NCI-H2196 (cell line): Measurements from ENCODE around the gene IMMP2L.
"Not testable (repeated sequence)": the region's sequence is repeated elsewhere in the genome, so short reads cannot be mapped to it uniquely, and the experiment has no call there.

Experiments
- DNase-seq: peaks from one replicate; lab custom pipeline; 2025; ENCODE audit not compliant: unreplicated experiment; lab: John Stamatoyannopoulos, UW

IMMP2L gene

GRCh38 chr7:110948280-110948679, 614.0 kb downstream of the IMMP2L start:
- no peak for DNase-seq

- no peak for DNase-seq
These were observed 614.9 kb downstream of the IMMP2L start for GRCh38 chr7:110947408-110947807.

GRCh38 chr7:110944966-110945644, 617.2 kb downstream of the IMMP2L start:
- DNase-seq, result no peak

GRCh38 chr7:110944448-110944847, 617.8 kb downstream of the IMMP2L start:
- no peak for DNase-seq

- DNase-seq, result no peak
These were observed 618.5 kb downstream of the IMMP2L start for GRCh38 chr7:110943701-110944345.

GRCh38 chr7:110941385-110941784, 620.9 kb downstream of the IMMP2L start:
- no peak for DNase-seq

- DNase-seq, result no peak
These were observed 621.5 kb downstream of the IMMP2L start for GRCh38 chr7:110940756-110941155.

- no peak for DNase-seq
These were observed 624.1 kb downstream of the IMMP2L start for GRCh38 chr7:110938165-110938564.

GRCh38 chr7:110936665-110937064, 625.6 kb downstream of the IMMP2L start:
- DNase-seq, result not testable (repeated sequence)

- no peak for DNase-seq
These were observed 632.6 kb downstream of the IMMP2L start for GRCh38 chr7:110929480-110930249.

- DNase-seq, result no peak
These were observed 639.4 kb downstream of the IMMP2L start for GRCh38 chr7:110922906-110923305.

GRCh38 chr7:110921595-110922151, 640.6 kb downstream of the IMMP2L start:
- DNase-seq, result no peak

GRCh38 chr7:110918949-110919548, 643.2 kb downstream of the IMMP2L start:
- DNase-seq, result no peak

GRCh38 chr7:110914263-110914662, 648.0 kb downstream of the IMMP2L start:
- no peak for DNase-seq

GRCh38 chr7:110911632-110912031, 650.7 kb downstream of the IMMP2L start:
- DNase-seq, result no peak

- DNase-seq, result no peak
These were observed 653.2 kb downstream of the IMMP2L start for GRCh38 chr7:110909117-110909516.

- DNase-seq, result no peak
These were observed 656.3 kb downstream of the IMMP2L start for GRCh38 chr7:110905773-110906566.

GRCh38 chr7:110898516-110898915, 663.8 kb downstream of the IMMP2L start:
- no peak for DNase-seq

- no peak for DNase-seq
These were observed 664.8 kb downstream of the IMMP2L start for GRCh38 chr7:110897538-110897937.

GRCh38 chr7:110894111-110894510, 668.2 kb downstream of the IMMP2L start:
- DNase-seq, result no peak
